Endothelial cell of umbilical vein (primary cell): Measurements from ENCODE around the gene OOSP4A. TPM values are rescaled to one million over a fixed set of nuclear protein-coding genes. Genes with fewer than 3 reads are reported as not detected.

Experiments used
- BruUV-seq: library from RNA; stranded (reverse); fragments of 400-500 nt; replicated peaks from 2 replicates; lab custom pipeline; 2021; lab: Mats Ljungman, UMichigan
- CTCF ChIA-PET: fragments of 300-600, 350-600 bp; sonication (Branson Sonifier 250); formaldehyde crosslinking; loops from one replicate; lab custom pipeline; 2021; ENCODE audit warnings: antibody characterized with exemption, inconsistent platforms; lab: Charles Lee
- POLR2A ChIA-PET: fragments of 300-600, 350-600 bp; sonication (Branson Sonifier 250); formaldehyde crosslinking; loops from one replicate; lab custom pipeline; 2021; ENCODE audit warnings: antibody characterized with exemption, inconsistent platforms; lab: Charles Lee
- DNase-seq: peaks from one replicate; pipeline ENCODE4 v3.0.0-alpha.2; 2011; ENCODE audit warnings: low read depth, low spot score
- FAIRE-seq: peaks from 2 replicates; lab custom pipeline; 2011; peaks lifted over from hg19 to GRCh38; lab: Jason Lieb, UNC
- H2AFZ ChIP-seq: 2 replicates; pipeline ENCODE4 v1.6.0; 2012; ENCODE audit warnings: low read depth, low read length, control low read depth, inconsistent platforms
- H3K27ac ChIP-seq: 2 replicates; pipeline ENCODE4 v1.5.1; 2011; ENCODE audit warnings: low read depth, mild to moderate bottlenecking, control low read depth, low read length, moderate library complexity; ENCODE audit not compliant: insufficient read depth
- H3K27me3 ChIP-seq, 2 experiments: 2 replicates each; pipeline versions ENCODE4 v1.6.0 to v1.6.1; 2011; ENCODE audit warnings: low read length in 2 of 2, mixed read lengths in 1 of 2; ENCODE audit not compliant: control insufficient read depth in 2 of 2, insufficient read depth in 2 of 2
- H3K36me3 ChIP-seq, 2 experiments: 2 replicates in 1 of 2; 3 replicates in 1 of 2; pipeline ENCODE4 v1.5.1; 2011; ENCODE audit warnings: low read length in 2 of 2, mild to moderate bottlenecking in 1 of 2, moderate library complexity in 1 of 2; ENCODE audit not compliant: control insufficient read depth in 2 of 2, insufficient read depth in 2 of 2; ENCODE audit errors: extremely low read depth in 1 of 2
- H3K4me1 ChIP-seq: 3 replicates; pipeline ENCODE4 v1.5.1; 2011; ENCODE audit warnings: mild to moderate bottlenecking, low read length; ENCODE audit not compliant: control insufficient read depth, insufficient read depth; ENCODE audit errors: extremely low read depth
- H3K4me2 ChIP-seq: 2 replicates; pipeline ENCODE4 v1.6.1; 2011; ENCODE audit warnings: low read length, control low read depth, mixed read lengths; ENCODE audit not compliant: insufficient read depth
- H3K4me3 ChIP-seq, 3 experiments: fragments of 200-600 bp in 1 of 3; sonication (generic), shearing (Covaris generic) in 1 of 3; replicated peaks in 1 of 3; 2 replicates each; pipeline ENCODE4 v1.5.1; 2011 to 2016; ENCODE audit warnings: control low read depth in 3 of 3, low read length in 3 of 3, mild to moderate bottlenecking in 2 of 3, inconsistent platforms in 1 of 3, low read depth in 1 of 3, moderate library complexity in 1 of 3; ENCODE audit not compliant: insufficient read depth in 1 of 3
- H3K79me2 ChIP-seq: 2 replicates; pipeline ENCODE4 v1.6.0; 2012; ENCODE audit warnings: low read length, inconsistent platforms; ENCODE audit not compliant: control insufficient read depth, insufficient read depth
- H3K9ac ChIP-seq: replicated peaks from 2 replicates; pipeline ENCODE3; 2011; ENCODE audit warnings: low read length, control low read depth; ENCODE audit not compliant: insufficient read depth; ENCODE audit errors: extremely low read depth
- H3K9me1 ChIP-seq: replicated peaks from 3 replicates; pipeline ENCODE4 v1.6.0; 2011; ENCODE audit warnings: mild to moderate bottlenecking, low read length; ENCODE audit not compliant: control insufficient read depth, insufficient read depth; ENCODE audit errors: extremely low read depth
- H3K9me3 ChIP-seq: replicated peaks from 2 replicates; pipeline ENCODE4 v1.5.1; 2012; ENCODE audit warnings: low read length, inconsistent platforms; ENCODE audit not compliant: control insufficient read depth, insufficient read depth
- H4K20me1 ChIP-seq: replicated peaks from 2 replicates; pipeline ENCODE3; 2011; ENCODE audit warnings: mild to moderate bottlenecking, low read length; ENCODE audit not compliant: control insufficient read depth, insufficient read depth; ENCODE audit errors: extremely low read depth
- CTCF ChIP-seq, 2 donors: IDR thresholded peaks; 1 replicate in 1 of 2; 2 replicates in 1 of 2; pipeline ENCODE4 v1.5.1; 2011; ENCODE audit warnings: low read length in 2 of 2, mild to moderate bottlenecking in 2 of 2, moderate library complexity in 2 of 2, control low read depth in 1 of 2, inconsistent platforms in 1 of 2, low read depth in 1 of 2; ENCODE audit not compliant: insufficient read depth in 1 of 2; ENCODE audit errors: extremely low read depth in 1 of 2
- EZH2 ChIP-seq: IDR thresholded peaks from 2 replicates; pipeline ENCODE4 v1.6.1; 2012; ENCODE audit warnings: borderline replicate concordance, low read depth, mild to moderate bottlenecking, moderate library complexity, low read length, inconsistent platforms; ENCODE audit not compliant: severe bottlenecking
- MAX ChIP-seq: IDR thresholded peaks from 2 replicates; pipeline ENCODE4 v1.6.1; 2011; ENCODE audit not compliant: insufficient read depth, insufficient read length
- POLR2A ChIP-seq: IDR thresholded peaks from 2 replicates; pipeline ENCODE4 v1.6.1; 2012; ENCODE audit warnings: low read depth, mild to moderate bottlenecking, control low read depth, low read length
- POLR2AphosphoS5 ChIP-seq: IDR thresholded peaks from 2 replicates; pipeline ENCODE4 v1.6.1; 2012; ENCODE audit warnings: low read depth, mild to moderate bottlenecking, control low read depth, low read length, moderate library complexity; ENCODE audit not compliant: insufficient read depth
- dilution Hi-C: fragments of 300-500 bp; cut with MboI; formaldehyde crosslinking; loops from one replicate; pipeline ENCODE4 v1.15.0; 2019; ENCODE audit warnings: low sequenced_read_pairs; ENCODE audit not compliant: extremely low pct_ligation_motif_present
- intact Hi-C: fragments of 100-400 bp; cut with micrococcal nuclease; formaldehyde crosslinking; loops from one replicate; pipeline ENCODE4 v1.10.0; 2022
- polyA plus RNA-seq, 4 experiments: library from polyadenylated mRNA; depleted of rRNA in 3 of 4; stranded (reverse) in 3 of 4; unstranded in 1 of 4; fragments of >200 nt; gene quantifications; 2 replicates each; pipeline versions ENCODE4 v1.2.1 to v1.2.3, GENCODE V29; 2011 to 2012; ENCODE audit warnings: missing spikeins in 1 of 4
- total RNA-seq: library from RNA; stranded (reverse); gene quantifications from 2 replicates; pipeline ENCODE4 v1.2.3, GENCODE V29; 2021

The OOSP4A gene
- total and polyA plus RNA-seq, 2 donors (not counting 3 experiments of a cell fraction or from before 2014, with no cell fraction given) = not detected

- Histone ChIP-seq H3K9me1 (no peaks in the 10 kb centered on the region), H3K9me3 (no peaks in the 10 kb centered on the region), H3K4me1 (no peaks in the 10 kb centered on the region), H3K4me3 (no peak overlapping the region), H3K9ac (no peak overlapping the region), H3K36me3 (no peaks in the 10 kb centered on the region), H3K79me2 (no peaks in the 10 kb centered on the region), H2AFZ (no peak overlapping the region), H3K27ac (no peak overlapping the region), H4K20me1 (no peaks in the 10 kb centered on the region), H3K4me2 (no peak overlapping the region), H3K27me3 (no peaks in the 10 kb centered on the region)
- dilution Hi-C loops (no loop called here), intact Hi-C loops (no loop called here)
- ChIA-PET CTCF (interaction anchor here (1.1 to 2.8 kb wide), 2 partner anchors 8 to 25 kb away, joined by 3 to 8 read pairs; no protein-coding TSS in a partner anchor), POLR2A (no interaction called here)
- TF ChIP-seq MAX (no peak), POLR2AphosphoS5 (no peak), CTCF (IDR thresholded peaks at IDR 0.05; ENCODE audit: extremely low read depth in 1 of 2, insufficient read depth in 1 of 2, low read depth in 1 of 2, low read length in 2 of 2) (no peak), EZH2 (no peak), POLR2A (no peak)
- DNase-seq (no peak), FAIRE-seq (no peak)
- no TSS peak for BruUV-seq
Observed at GRCh38 chr11:59943997-59944714, 19.7 kb upstream of the OOSP4A start.
